OCI-LY1 (cell line): ENCODE measurements around the gene ARMH2.

Experiments
- H2AFZ ChIP-seq: fragments of 200-600 bp; sonication (generic), shearing (Covaris generic); 2 replicates; pipeline ENCODE4 v1.6.0; 2014; ENCODE audit warnings: antibody characterized with exemption, mild to moderate bottlenecking, low read length
- H3F3A ChIP-seq: fragments of 200-600 bp; sonication (generic), shearing (Covaris generic); 2 replicates; pipeline ENCODE4 v1.6.0; 2014; ENCODE audit warnings: mild to moderate bottlenecking, antibody characterized with exemption, low read length, moderate library complexity; ENCODE audit not compliant: insufficient read depth
- H3K27ac ChIP-seq: fragments of 200-600 bp; sonication (generic); 2 replicates; pipeline ENCODE4 v1.5.1; 2014; ENCODE audit warnings: low read length, mixed run types, mild to moderate bottlenecking, low read depth; ENCODE audit not compliant: poor library complexity, severe bottlenecking
- H3K27me3 ChIP-seq: fragments of 200-600 bp; sonication (generic); 2 replicates; pipeline ENCODE4 v1.6.0; 2014; ENCODE audit warnings: antibody characterized with exemption, mild to moderate bottlenecking, low read length, moderate library complexity; ENCODE audit not compliant: insufficient read depth
- H3K36me3 ChIP-seq: fragments of 200-600 bp; sonication (generic); 2 replicates; pipeline ENCODE4 v1.6.1; 2014; ENCODE audit warnings: mild to moderate bottlenecking, antibody characterized with exemption, low read length, moderate library complexity, mixed read lengths; ENCODE audit not compliant: insufficient read depth
- H3K4me1 ChIP-seq: fragments of 200-600 bp; sonication (generic); 2 replicates; pipeline ENCODE4 v1.5.1; 2014; ENCODE audit warnings: mild to moderate bottlenecking, low read length, moderate library complexity; ENCODE audit not compliant: insufficient read depth, severe bottlenecking
- H3K4me2 ChIP-seq: fragments of 200-600 bp; sonication (generic), shearing (Covaris generic); 2 replicates; pipeline ENCODE4 v1.6.1; 2014; ENCODE audit warnings: low read length
- H3K4me3 ChIP-seq: fragments of 200-600 bp; sonication (generic); 2 replicates; pipeline ENCODE4 v1.5.1; 2014; ENCODE audit warnings: low read length, low read depth, mild to moderate bottlenecking, mixed read lengths; ENCODE audit not compliant: poor library complexity, severe bottlenecking
- H3K79me2 ChIP-seq: fragments of 200-600 bp; shearing (Covaris generic); 2 replicates; pipeline ENCODE4 v1.6.1; 2016; ENCODE audit warnings: mixed run types, low read length, mixed read lengths; ENCODE audit not compliant: insufficient read depth
- H3K9ac ChIP-seq: fragments of 200-600 bp; sonication (generic), shearing (Covaris generic); 2 replicates; pipeline ENCODE4 v1.6.1; 2014; ENCODE audit warnings: mild to moderate bottlenecking, low read length, mixed read lengths
- H3K9me2 ChIP-seq: fragments of 200-600 bp; sonication (generic), shearing (Covaris generic); 2 replicates; pipeline ENCODE4 v1.6.1; 2014; ENCODE audit warnings: low read depth, mild to moderate bottlenecking, low read length, mixed read lengths
- H3K9me3 ChIP-seq: fragments of 200-600 bp; shearing (Covaris generic); 2 replicates; pipeline ENCODE4 v1.6.1; 2014; ENCODE audit warnings: low read length, mixed read lengths
- H4K20me1 ChIP-seq: fragments of 200-600 bp; sonication (generic), shearing (Covaris generic); 2 replicates; pipeline ENCODE4 v1.6.0; 2016; ENCODE audit warnings: mild to moderate bottlenecking, low read length; ENCODE audit not compliant: insufficient read depth
- CTCF ChIP-seq: fragments of 200-600 bp; sonication (generic), shearing (Covaris generic); IDR thresholded peaks from 2 replicates; pipeline ENCODE4 v1.5.1; 2017; ENCODE audit warnings: mild to moderate bottlenecking, antibody characterized with exemption, low read length, moderate library complexity, mixed read lengths
- EZH2 ChIP-seq: fragments of 200-600 bp; sonication (generic), shearing (Covaris generic); IDR thresholded peaks from 2 replicates; pipeline ENCODE4 v1.8.0; 2017; ENCODE audit warnings: borderline replicate concordance, mixed run types, mild to moderate bottlenecking, antibody characterized with exemption, low read length, moderate library complexity, mixed read lengths

Gene ARMH2

DNA sequence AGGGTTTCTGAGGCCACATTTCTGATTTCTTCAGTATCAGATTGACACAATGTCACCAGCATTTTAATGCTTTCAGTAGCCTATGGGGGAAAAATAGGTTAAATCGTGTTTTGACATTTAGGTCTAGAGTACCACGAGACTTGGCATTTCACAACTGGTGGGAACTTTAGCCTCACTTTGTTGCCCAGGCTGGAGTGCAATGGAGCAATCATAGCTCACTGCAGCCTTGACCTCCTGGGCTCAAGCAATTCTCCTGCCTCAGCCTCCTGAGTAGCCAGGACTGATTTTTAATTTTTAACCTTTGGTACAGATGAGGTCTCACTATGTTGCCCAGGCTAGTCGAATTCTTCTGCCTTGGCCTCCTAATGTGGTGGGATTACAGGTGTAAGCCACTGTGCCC lies 11.0 kb upstream of the ARMH2 start:
- H3K9ac ChIP-seq = no peak overlapping the region
- no peak overlapping the region for H3K4me3 ChIP-seq
- TF ChIP-seq EZH2 (no peak), CTCF (no peak)
- peaks cover 38% of the 10 kb centered on the region; the same call in 1 of the 2 replicates for H3K36me3 ChIP-seq
- H3F3A ChIP-seq = no peaks in the 10 kb centered on the region
- no peaks in the 10 kb centered on the region for H4K20me1 ChIP-seq
- no peaks in the 10 kb centered on the region for H3K27me3 ChIP-seq
- H3K27ac ChIP-seq = no peak overlapping the region
- no peak overlapping the region for H3K4me2 ChIP-seq
- H2AFZ ChIP-seq = no peak overlapping the region
- H3K4me1 ChIP-seq = no peaks in the 10 kb centered on the region
- no peaks in the 10 kb centered on the region for H3K9me3 ChIP-seq
- H3K9me2 ChIP-seq = no peaks in the 10 kb centered on the region
- H3K79me2 ChIP-seq = no peaks in the 10 kb centered on the region

GRCh38 chr6:24807584-24807983 lies 8.9 kb upstream of the ARMH2 start:
- Histone ChIP-seq H3K27ac (no peak overlapping the region), H3F3A (no peaks in the 10 kb centered on the region), H3K36me3 (peaks cover 45% of the 10 kb centered on the region; the same call in 1 of the 2 replicates), H3K79me2 (no peaks in the 10 kb centered on the region), H3K27me3 (no peaks in the 10 kb centered on the region), H3K4me2 (no peak overlapping the region), H3K9me3 (no peaks in the 10 kb centered on the region), H3K9ac (no peak overlapping the region), H3K4me3 (no peak overlapping the region), H4K20me1 (no peaks in the 10 kb centered on the region), H3K9me2 (no peaks in the 10 kb centered on the region), H2AFZ (no peak overlapping the region), H3K4me1 (no peaks in the 10 kb centered on the region)
- TF ChIP-seq CTCF (no peak), EZH2 (no peak)

GRCh38 chr6:24802271-24803059 lies 3.7 kb upstream of the ARMH2 start:
- Histone ChIP-seq H3K79me2 (no peaks in the 10 kb centered on the region), H3K27ac (no peak overlapping the region)

More at GRCh38 chr6:24802271-24803059, 3.7 kb upstream of the ARMH2 start:
- H4K20me1 ChIP-seq = no peaks in the 10 kb centered on the region
- no peaks in the 10 kb centered on the region for H3K4me1 ChIP-seq
- no peak overlapping the region for H3K4me2 ChIP-seq
- no peak overlapping the region for H3K9ac ChIP-seq
- no peak for TF ChIP-seq EZH2
- TF ChIP-seq CTCF = no peak
- H2AFZ ChIP-seq = no peak overlapping the region
- no peaks in the 10 kb centered on the region for H3F3A ChIP-seq
- no peaks in the 10 kb centered on the region for H3K9me2 ChIP-seq
- H3K36me3 ChIP-seq = peaks cover 24% of the 10 kb centered on the region; the same call in 1 of the 2 replicates
- H3K9me3 ChIP-seq = no peaks in the 10 kb centered on the region
- H3K27me3 ChIP-seq = no peaks in the 10 kb centered on the region
- no peak overlapping the region for H3K4me3 ChIP-seq
